ENCODE data around the gene ZNF468. TPM values are rescaled to one million over a fixed set of nuclear protein-coding genes. Genes with fewer than 3 reads are reported as not detected.
"Not testable (repeated sequence)": the region's sequence is repeated elsewhere in the genome, so short reads cannot be mapped to it uniquely, and the experiment has no call there.

ZNF468 gene
- total and polyA plus RNA-seq, 9 donors = 7.0 to 21.0 (median 11.5) TPM

GRCh38 chr19:52889076-52889475, 31.7 kb upstream of the ZNF468 start:
- WGBS, 3 donors = 86 to 93% (median 92%) methylated on average over 7 of the region's 7 CpGs
- no peaks in the 10 kb centered on the region for H3K9me3 ChIP-seq
- H3K4me3 ChIP-seq = no peak overlapping the region
- TF ChIP-seq POLR2A (IDR thresholded peaks at IDR 0.05) = no peak
- no peak for TF ChIP-seq CTCF (IDR thresholded peaks at IDR 0.05)
- TF ChIP-seq EP300 (IDR thresholded peaks at IDR 0.05) = no peak
- no peaks in the 10 kb centered on the region for H3K4me1 ChIP-seq (ENCODE audit: insufficient read depth)
- H3K36me3 ChIP-seq = no peaks in the 10 kb centered on the region
- H3K27me3 ChIP-seq = no peaks in the 10 kb centered on the region
- no peak overlapping the region for H3K27ac ChIP-seq
- intact Hi-C loops (cut with DNase I) = no loop called here
- DNase-seq = no peak

- no peak overlapping the region for H3K4me3 ChIP-seq
- no peaks in the 10 kb centered on the region for H3K36me3 ChIP-seq
- no peaks in the 10 kb centered on the region for H3K4me1 ChIP-seq (ENCODE audit: insufficient read depth)
- 87 to 93% (median 91%) methylated on average over 11 of the region's 11 CpGs for WGBS, 3 donors
- no peaks in the 10 kb centered on the region for H3K27me3 ChIP-seq
- H3K9me3 ChIP-seq = peaks cover 0 to 7% of the 10 kb centered on the region in 2 donors
- TF ChIP-seq EP300 (IDR thresholded peaks at IDR 0.05) = no peak
- no peak for TF ChIP-seq POLR2A (IDR thresholded peaks at IDR 0.05)
- no peak for TF ChIP-seq CTCF (IDR thresholded peaks at IDR 0.05)
- H3K27ac ChIP-seq = no peak overlapping the region
- intact Hi-C loops (cut with DNase I) = no loop called here
- no peak for DNase-seq
Measured at GRCh38 chr19:52880895-52881389, 23.5 kb upstream of the ZNF468 start.

GRCh38 chr19:52872996-52873395, 15.6 kb upstream of the ZNF468 start:
- WGBS, 3 donors = 62 to 69% (median 63%) methylated on average over 6 of the region's 6 CpGs
- H3K36me3 ChIP-seq; intact Hi-C loops (cut with DNase I); H3K4me1 ChIP-seq (ENCODE audit: insufficient read depth); DNase-seq; H3K27ac ChIP-seq; H3K4me3 ChIP-seq; H3K27me3 ChIP-seq; H3K9me3 ChIP-seq: not testable (repeated sequence)

- TF ChIP-seq CTCF (IDR thresholded peaks at IDR 0.05) (no peak), POLR2A (IDR thresholded peaks at IDR 0.05) (no peak), EP300 (IDR thresholded peaks at IDR 0.05) (no peak)
- H3K4me3 ChIP-seq = no peak overlapping the region
- no peaks in the 10 kb centered on the region for H3K36me3 ChIP-seq
- H3K4me1 ChIP-seq (ENCODE audit: insufficient read depth) = no peaks in the 10 kb centered on the region
- WGBS, 3 donors = 88 to 97% (median 93%) methylated on average over 3 of the region's 3 CpGs
- H3K27me3 ChIP-seq = no peaks in the 10 kb centered on the region
- DNase-seq = no peak
- no peaks in the 10 kb centered on the region for H3K9me3 ChIP-seq
- intact Hi-C loops (cut with DNase I) = no loop called here
- no peak overlapping the region for H3K27ac ChIP-seq
Measured at GRCh38 chr19:52871466-52871865, 14.0 kb upstream of the ZNF468 start.

GRCh38 chr19:52868031-52868430, 10.6 kb upstream of the ZNF468 start:
- H3K27me3 ChIP-seq; H3K27ac ChIP-seq; H3K9me3 ChIP-seq; H3K4me3 ChIP-seq; H3K36me3 ChIP-seq; intact Hi-C loops (cut with DNase I); H3K4me1 ChIP-seq (ENCODE audit: insufficient read depth); DNase-seq: not testable (repeated sequence)
- WGBS, 3 donors = 93 to 96% (median 95%) methylated on average over 11 of the region's 11 CpGs

- intact Hi-C loops (cut with DNase I); H3K4me1 ChIP-seq (ENCODE audit: insufficient read depth); H3K27me3 ChIP-seq; H3K36me3 ChIP-seq; H3K9me3 ChIP-seq: not testable (repeated sequence)
- Histone ChIP-seq H3K4me3 (peak overlapping the region; percentile 68), H3K27ac (peak overlapping the region in 1 of 2 donors; percentile 19)
- 1 to 5% (median 4%) methylated on average over 25 to 30 of the region's 31 CpGs for whole genome bisulfite sequencing, 3 donors
- DNase-seq = peak; percentile 15 to 57 (median 24)
Measured at GRCh38 chr19:52856540-52857377, 660 bp downstream of the ZNF468 start.

GRCh38 chr19:52847352-52847751, 10.1 kb downstream of the ZNF468 start:
- intact Hi-C loops (cut with DNase I) = not testable (repeated sequence)

GRCh38 chr19:52840825-52841465, 16.5 kb downstream of the ZNF468 start:
- H3K36me3 ChIP-seq; H3K4me3 ChIP-seq; H3K27me3 ChIP-seq; H3K4me1 ChIP-seq (ENCODE audit: insufficient read depth); DNase-seq; H3K27ac ChIP-seq; intact Hi-C loops (cut with DNase I): not testable (repeated sequence)
- H3K9me3 ChIP-seq = peaks cover 0 to 34% of the 10 kb centered on the region in 2 donors
- WGBS, 3 donors = 95 to 98% (median 98%) methylated on average over 10 of the region's 10 CpGs

More at GRCh38 chr19:52847352-52847751, 10.1 kb downstream of the ZNF468 start:
- H3K27me3 ChIP-seq; H3K27ac ChIP-seq; H3K4me3 ChIP-seq; H3K36me3 ChIP-seq; H3K4me1 ChIP-seq (ENCODE audit: insufficient read depth); DNase-seq: not testable (repeated sequence)
- H3K9me3 ChIP-seq = peaks cover 0 to 16% of the 10 kb centered on the region in 2 donors
- 46 to 63% (median 49%) methylated on average over 5 of the region's 5 CpGs for WGBS, 3 donors
